GM12873 (cell line): ENCODE results near the gene PHF12.

Experiments used
- CTCF ChIP-seq: IDR thresholded peaks from 2 replicates; pipeline ENCODE4 v1.5.1; 2012; ENCODE audit warnings: low read depth, mild to moderate bottlenecking, moderate library complexity, low read length, control low read depth; ENCODE audit not compliant: insufficient read depth; ENCODE audit errors: missing control alignments

PHF12 gene

GRCh38 chr17:28941251-28941650, 10.1 kb downstream of the PHF12 start:
- no peak for TF ChIP-seq CTCF

- no peak for TF ChIP-seq CTCF
These were observed 10.6 kb downstream of the PHF12 start for GRCh38 chr17:28940675-28941074.

DNA sequence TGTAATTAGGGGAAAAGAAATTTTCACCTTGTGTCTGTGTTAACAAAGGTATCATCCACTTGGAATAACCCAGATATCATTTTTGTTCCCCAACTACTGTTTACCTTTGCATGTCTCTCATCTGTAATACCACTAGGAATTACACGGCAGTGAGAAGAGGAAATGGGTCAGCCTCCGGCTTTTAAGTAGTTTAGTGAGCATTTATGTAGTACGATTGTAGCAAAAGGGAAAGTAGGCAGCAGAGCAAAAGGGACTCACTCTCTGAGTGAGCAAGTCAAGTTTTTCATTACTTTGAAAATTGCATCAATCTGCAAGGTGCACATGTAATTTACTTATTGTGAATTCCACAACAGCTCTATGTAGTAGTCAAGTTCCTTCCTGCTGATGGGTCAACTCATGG, 11.2 kb downstream of the PHF12 start:
- TF ChIP-seq CTCF = no peak

GRCh38 chr17:28938552-28938951, 12.8 kb downstream of the PHF12 start:
- no peak for TF ChIP-seq CTCF

- no peak for TF ChIP-seq CTCF
These were observed 14.1 kb downstream of the PHF12 start for GRCh38 chr17:28937044-28937729.

DNA sequence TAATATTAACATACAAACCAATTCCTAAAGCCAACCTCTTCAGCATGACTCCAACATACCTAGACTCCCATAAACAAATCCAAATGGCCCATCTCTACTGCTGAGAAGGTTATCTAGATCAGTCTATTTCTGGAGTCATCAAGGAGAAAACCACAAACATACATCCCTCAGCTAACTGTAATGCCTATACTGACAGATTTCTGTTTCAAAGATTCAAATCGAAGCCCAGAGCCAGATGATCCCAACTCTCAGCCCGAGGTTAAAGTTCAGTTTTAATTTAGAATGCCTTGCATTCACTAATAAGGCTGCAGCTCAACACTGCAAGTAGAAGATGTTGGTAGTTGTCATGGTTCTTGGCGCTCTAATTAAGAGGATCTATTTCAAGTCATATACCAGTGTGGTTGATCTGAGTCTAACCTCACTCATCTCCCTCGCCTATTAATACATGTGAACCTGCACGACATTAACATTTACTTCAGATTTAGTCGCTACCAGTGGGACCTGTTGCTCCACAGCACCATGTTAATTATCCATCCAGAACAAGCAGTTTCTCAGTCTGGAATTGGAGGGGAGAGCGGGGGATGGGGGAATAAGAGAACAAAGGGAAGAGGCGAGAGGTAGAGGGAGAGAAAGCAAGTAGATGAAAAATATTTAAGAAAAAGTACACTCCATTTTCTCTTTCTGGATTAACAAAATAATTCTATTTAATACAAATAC, 15.4 kb downstream of the PHF12 start:
- no peak for TF ChIP-seq CTCF

DNA sequence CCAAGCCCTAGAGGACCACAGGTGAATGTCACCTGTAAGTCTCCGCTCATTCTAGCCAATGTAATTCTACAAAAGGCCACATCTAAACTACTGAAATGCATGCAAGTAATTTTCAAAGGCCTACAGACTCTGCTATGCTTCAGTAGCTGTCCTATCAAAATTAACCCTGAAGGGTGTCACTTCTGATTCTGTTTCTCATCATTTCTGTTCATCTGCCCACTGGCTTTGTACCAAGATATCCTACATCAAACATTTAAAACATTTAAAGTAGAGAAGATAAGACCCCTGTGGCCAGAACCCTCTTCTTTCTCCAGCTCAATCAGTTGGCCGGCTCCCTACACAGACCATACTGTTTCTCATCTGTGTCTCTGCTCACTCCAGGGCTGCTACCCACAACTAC, 21.5 kb downstream of the PHF12 start:
- no peak for TF ChIP-seq CTCF
